AG10803 (cell line): ENCODE results near the gene DNAJC16.

Experiments used
- DNase-seq: peaks from one replicate; pipeline ENCODE4 v3.0.0; 2010; ENCODE audit warnings: low read depth
- H3K4me3 ChIP-seq: 2 replicates; pipeline ENCODE4 v1.5.1; 2011; ENCODE audit warnings: mild to moderate bottlenecking, low read length, control low read depth
- CTCF ChIP-seq: conservative IDR thresholded peaks from 2 replicates; pipeline ENCODE4 v1.5.1; 2011; ENCODE audit warnings: mild to moderate bottlenecking, low read length, control low read depth, inconsistent platforms

DNAJC16 gene

DNA sequence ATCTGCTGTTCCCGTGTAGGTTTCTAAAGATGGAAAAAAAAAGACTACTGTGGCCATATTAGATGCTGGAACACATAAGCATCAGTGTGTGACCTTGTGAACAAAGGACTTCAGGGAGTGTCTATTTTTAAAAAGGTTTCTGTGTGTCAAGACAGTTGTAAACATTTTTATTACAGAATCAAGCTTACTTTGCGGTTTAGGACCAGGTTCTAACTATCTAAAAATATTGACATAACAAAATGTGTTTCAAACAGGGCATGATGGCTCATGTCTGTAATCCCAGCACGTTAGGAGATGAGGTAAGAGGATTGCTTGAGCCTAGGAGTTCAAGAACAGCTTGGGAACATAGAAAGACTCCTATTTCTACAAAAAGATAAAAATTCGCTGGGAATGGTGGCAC, 83.5 kb downstream of the DNAJC16 start:
- DNase-seq = no peak
- TF ChIP-seq CTCF = no peak

GRCh38 chr1:15616373-15617172, 89.9 kb downstream of the DNAJC16 start:
- DNase-seq = peak; percentile 43
- TF ChIP-seq CTCF = no peak

More for the DNA sequence above, 83.5 kb downstream of the DNAJC16 start:
- no peak overlapping the region for H3K4me3 ChIP-seq

GRCh38 chr1:15617173-15618076, 90.8 kb downstream of the DNAJC16 start, which contains the start of gene DDI2:
Gene DDI2, plus strand, starts transcription at chr1:15617458. Its CDS starts 213 bp downstream, at chr1:15617671.
- DNase-seq = peak; percentile 98
- TF ChIP-seq CTCF = no peak

More at GRCh38 chr1:15616373-15617172, 89.9 kb downstream of the DNAJC16 start:
- peak overlapping the region; percentile 53 for H3K4me3 ChIP-seq

GRCh38 chr1:15618077-15618654, 91.5 kb downstream of the DNAJC16 start:
- H3K4me3 ChIP-seq = peak overlapping the region; percentile 97
- no peak for DNase-seq
- TF ChIP-seq CTCF = no peak

More at GRCh38 chr1:15617173-15618076, 90.8 kb downstream of the DNAJC16 start, which contains the start of gene DDI2:
- peak within 1 kb of the TSS; percentile 97 for H3K4me3 ChIP-seq

GRCh38 chr1:15618655-15619525, 92.2 kb downstream of the DNAJC16 start:
- DNase-seq = peak; percentile 92
- TF ChIP-seq CTCF = peak; percentile 40

DNA sequence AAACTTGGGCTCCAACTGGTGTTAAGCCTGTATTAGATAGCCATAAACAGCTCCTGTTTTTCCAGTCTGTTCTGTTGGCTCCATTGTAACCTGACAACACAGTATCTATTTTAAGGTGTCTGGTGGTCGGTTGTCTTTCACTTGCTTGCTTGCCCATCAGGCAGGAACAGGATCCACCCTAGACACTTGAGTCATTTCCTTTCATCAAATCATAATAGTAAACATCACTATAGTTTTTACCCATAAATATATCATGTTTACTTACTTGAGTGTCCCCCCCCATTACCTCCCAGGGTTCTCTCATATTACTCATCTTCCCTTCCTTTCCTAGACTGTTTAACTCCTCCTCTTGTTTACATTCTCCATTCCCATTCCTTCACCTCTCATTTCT, 93.5 kb downstream of the DNAJC16 start:
- TF ChIP-seq CTCF = no peak
- DNase-seq = peak; percentile 40
- no peak overlapping the region for H3K4me3 ChIP-seq

More at GRCh38 chr1:15618655-15619525, 92.2 kb downstream of the DNAJC16 start:
- H3K4me3 ChIP-seq = peak overlapping the region; percentile 97
